KG1 (cell line): Measurements from ENCODE around the gene GPER1.
"Not testable (repeated sequence)": the region's sequence is repeated elsewhere in the genome, so short reads cannot be mapped to it uniquely, and the experiment has no call there.

Experiments used
- DNase-seq: peaks from one replicate; lab custom pipeline; 2025; lab: John Stamatoyannopoulos, UW

GPER1 gene

GRCh38 chr7:1070544-1071011, 17.3 kb upstream of the GPER1 start:
- no peak for DNase-seq

GRCh38 chr7:1071731-1072254, 16.1 kb upstream of the GPER1 start:
- DNase-seq: no peak

- DNase-seq: no peak
Observed at GRCh38 chr7:1073142-1073977, 14.6 kb upstream of the GPER1 start.

GRCh38 chr7:1074018-1074417, 13.9 kb upstream of the GPER1 start:
- DNase-seq: not testable (repeated sequence)

GRCh38 chr7:1074593-1075431, 13.1 kb upstream of the GPER1 start:
- no peak for DNase-seq

GRCh38 chr7:1076184-1077072, 11.5 kb upstream of the GPER1 start:
- no peak for DNase-seq

- no peak for DNase-seq
Observed at GRCh38 chr7:1078519-1078918, 9.4 kb upstream of the GPER1 start.

GRCh38 chr7:1078985-1079384, 8.9 kb upstream of the GPER1 start:
- no peak for DNase-seq

GRCh38 chr7:1079546-1079945, 8.4 kb upstream of the GPER1 start:
- no peak for DNase-seq

GRCh38 chr7:1080252-1080920, 7.5 kb upstream of the GPER1 start:
- no peak for DNase-seq

- DNase-seq: no peak
Observed at GRCh38 chr7:1080921-1081255, 7.0 kb upstream of the GPER1 start.

- DNase-seq: no peak
Observed at GRCh38 chr7:1081336-1081735, 6.6 kb upstream of the GPER1 start.

- no peak for DNase-seq
Observed at GRCh38 chr7:1081931-1082401, 5.9 kb upstream of the GPER1 start.

- DNase-seq: no peak
Observed at GRCh38 chr7:1083729-1084657, 3.9 kb upstream of the GPER1 start.

GRCh38 chr7:1085266-1085665, 2.6 kb upstream of the GPER1 start:
- DNase-seq: no peak

- no peak for DNase-seq
Observed at GRCh38 chr7:1085910-1086421, 1.9 kb upstream of the GPER1 start.

GRCh38 chr7:1086588-1087464, 1.1 kb upstream of the GPER1 start:
- peak; percentile 13 for DNase-seq

- no peak for DNase-seq
Observed at GRCh38 chr7:1087465-1087814, 473 bp upstream of the GPER1 start.

- DNase-seq: no peak
Observed at GRCh38 chr7:1090236-1090635, 2.3 kb downstream of the GPER1 start.
